Measurements from ENCODE around the gene TAS2R31. TPM values are rescaled to one million over a fixed set of nuclear protein-coding genes. Genes with fewer than 3 reads are reported as not detected.

TAS2R31 gene, protein sequence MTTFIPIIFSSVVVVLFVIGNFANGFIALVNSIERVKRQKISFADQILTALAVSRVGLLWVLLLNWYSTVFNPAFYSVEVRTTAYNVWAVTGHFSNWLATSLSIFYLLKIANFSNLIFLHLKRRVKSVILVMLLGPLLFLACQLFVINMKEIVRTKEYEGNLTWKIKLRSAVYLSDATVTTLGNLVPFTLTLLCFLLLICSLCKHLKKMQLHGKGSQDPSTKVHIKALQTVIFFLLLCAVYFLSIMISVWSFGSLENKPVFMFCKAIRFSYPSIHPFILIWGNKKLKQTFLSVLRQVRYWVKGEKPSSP
- 1 to 10 TPM in 2 of 4 donors, under 1 TPM in 1, not detected in 1; 0.55 to 8.3 (median 3.5) TPM for total RNA-seq

DNA sequence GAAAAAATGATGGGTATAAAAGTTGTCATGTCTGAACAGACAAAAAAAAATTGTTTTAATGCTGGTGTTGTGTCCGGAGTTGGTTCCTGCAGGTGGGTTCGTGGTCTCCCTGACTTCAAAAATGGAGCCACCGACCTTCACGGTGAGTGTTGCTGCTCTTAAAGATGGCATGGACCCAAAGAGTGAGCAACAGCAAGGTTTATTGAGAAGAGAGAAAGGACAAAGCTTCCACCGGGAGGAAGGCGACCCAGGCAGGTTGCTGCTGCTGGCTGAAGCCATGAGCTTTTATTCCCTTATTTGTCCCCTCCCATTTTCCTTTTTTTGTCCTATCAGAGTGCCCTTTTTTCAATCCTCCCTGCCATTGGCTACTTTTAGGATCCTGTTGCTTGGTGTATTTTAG is at the start of gene TAS2R31:
TAS2R31 (minus strand) TSS at position 101 of the 400 bp plus-strand sequence; CDS start at position 29, 72 bp downstream.
- Histone ChIP-seq H3K4me1 (no peaks in the 10 kb centered on the region), H3K9me3 (no peaks in the 10 kb centered on the region), H3K27ac (no peak within 1 kb of the TSS), H3K27me3 (no peaks in the 10 kb centered on the region), H3K4me3 (no peak within 1 kb of the TSS), H3K36me3 (peaks cover 18% of the 10 kb centered on the region)
- DNase-seq (ENCODE audit: low spot score in 2 of 2), result no peak
- TF ChIP-seq POLR2A (IDR thresholded peaks at IDR 0.05), result no peak
- no peak for TF ChIP-seq POLR2AphosphoS5 (IDR thresholded peaks at IDR 0.05)
- no peak for TF ChIP-seq EP300 (IDR thresholded peaks at IDR 0.05)
- TF ChIP-seq, protein P1, sequence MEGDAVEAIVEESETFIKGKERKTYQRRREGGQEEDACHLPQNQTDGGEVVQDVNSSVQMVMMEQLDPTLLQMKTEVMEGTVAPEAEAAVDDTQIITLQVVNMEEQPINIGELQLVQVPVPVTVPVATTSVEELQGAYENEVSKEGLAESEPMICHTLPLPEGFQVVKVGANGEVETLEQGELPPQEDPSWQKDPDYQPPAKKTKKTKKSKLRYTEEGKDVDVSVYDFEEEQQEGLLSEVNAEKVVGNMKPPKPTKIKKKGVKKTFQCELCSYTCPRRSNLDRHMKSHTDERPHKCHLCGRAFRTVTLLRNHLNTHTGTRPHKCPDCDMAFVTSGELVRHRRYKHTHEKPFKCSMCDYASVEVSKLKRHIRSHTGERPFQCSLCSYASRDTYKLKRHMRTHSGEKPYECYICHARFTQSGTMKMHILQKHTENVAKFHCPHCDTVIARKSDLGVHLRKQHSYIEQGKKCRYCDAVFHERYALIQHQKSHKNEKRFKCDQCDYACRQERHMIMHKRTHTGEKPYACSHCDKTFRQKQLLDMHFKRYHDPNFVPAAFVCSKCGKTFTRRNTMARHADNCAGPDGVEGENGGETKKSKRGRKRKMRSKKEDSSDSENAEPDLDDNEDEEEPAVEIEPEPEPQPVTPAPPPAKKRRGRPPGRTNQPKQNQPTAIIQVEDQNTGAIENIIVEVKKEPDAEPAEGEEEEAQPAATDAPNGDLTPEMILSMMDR (IDR thresholded peaks at IDR 0.05), result no peak
- WGBS, result 97% methylated on average over 6 of the region's 6 CpGs

DNA sequence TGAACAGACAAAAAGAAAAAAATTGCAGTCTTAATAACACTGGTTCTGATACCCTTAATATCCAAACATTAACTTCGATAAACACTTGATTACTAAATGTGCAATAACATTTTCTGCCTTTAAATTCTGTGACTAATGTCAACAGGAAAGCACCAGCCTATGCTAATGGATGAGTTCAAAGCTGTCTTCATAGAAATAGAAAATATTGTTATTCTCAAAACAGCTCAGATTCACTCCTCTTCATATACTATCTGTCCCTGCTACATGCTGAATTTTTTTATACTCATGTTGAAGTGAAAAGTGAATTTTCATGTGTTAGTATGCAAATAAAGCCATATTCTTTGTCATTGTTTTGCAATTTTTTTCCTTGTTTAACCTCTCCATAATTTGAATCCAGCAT is 47.0 kb upstream of the TAS2R31 start:
- no peak for DNase-seq (ENCODE audit: low spot score in 2 of 2)
- Histone ChIP-seq H3K9me3 (peaks cover 2% of the 10 kb centered on the region), H3K4me1 (no peaks in the 10 kb centered on the region), H3K4me3 (no peak overlapping the region), H3K27ac (no peak overlapping the region), H3K27me3 (no peaks in the 10 kb centered on the region), H3K36me3 (no peaks in the 10 kb centered on the region)
- no peak for TF ChIP-seq POLR2AphosphoS5 (IDR thresholded peaks at IDR 0.05)
- TF ChIP-seq POLR2A (IDR thresholded peaks at IDR 0.05), result no peak
- TF ChIP-seq, protein P1 (IDR thresholded peaks at IDR 0.05), result no peak
- TF ChIP-seq EP300 (IDR thresholded peaks at IDR 0.05), result no peak
- WGBS, result 91% methylated on average over 1 of the region's 1 CpG

DNA sequence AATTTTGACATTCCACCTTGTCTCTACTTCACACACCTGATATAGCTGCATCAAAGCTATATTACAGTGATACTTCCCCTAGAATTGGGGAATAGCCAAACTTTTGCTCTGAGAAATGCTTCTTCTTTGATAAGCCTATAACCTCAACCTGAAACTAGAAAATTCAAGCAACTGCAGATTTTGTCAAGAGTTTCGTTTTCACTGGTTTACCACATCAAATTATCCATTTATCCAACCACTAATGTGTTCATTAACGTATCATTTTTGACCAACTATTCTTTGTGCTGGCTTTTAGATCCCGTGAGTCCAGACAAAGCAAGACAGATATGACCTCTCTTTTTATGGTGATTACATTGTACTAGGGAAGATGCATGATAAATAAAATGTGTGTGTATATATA is 44.4 kb upstream of the TAS2R31 start:
- Histone ChIP-seq H3K36me3 (no peaks in the 10 kb centered on the region), H3K27ac (no peak overlapping the region), H3K27me3 (no peaks in the 10 kb centered on the region), H3K4me1 (no peaks in the 10 kb centered on the region), H3K9me3 (peaks cover 2% of the 10 kb centered on the region), H3K4me3 (no peak overlapping the region)
- no peak for TF ChIP-seq POLR2A (IDR thresholded peaks at IDR 0.05)
- TF ChIP-seq, protein P1 (IDR thresholded peaks at IDR 0.05), result no peak
- TF ChIP-seq EP300 (IDR thresholded peaks at IDR 0.05), result no peak
- no peak for TF ChIP-seq POLR2AphosphoS5 (IDR thresholded peaks at IDR 0.05)
- no peak for DNase-seq (ENCODE audit: low spot score in 2 of 2)
- WGBS, result 76% methylated on average over 3 of the region's 3 CpGs

DNA sequence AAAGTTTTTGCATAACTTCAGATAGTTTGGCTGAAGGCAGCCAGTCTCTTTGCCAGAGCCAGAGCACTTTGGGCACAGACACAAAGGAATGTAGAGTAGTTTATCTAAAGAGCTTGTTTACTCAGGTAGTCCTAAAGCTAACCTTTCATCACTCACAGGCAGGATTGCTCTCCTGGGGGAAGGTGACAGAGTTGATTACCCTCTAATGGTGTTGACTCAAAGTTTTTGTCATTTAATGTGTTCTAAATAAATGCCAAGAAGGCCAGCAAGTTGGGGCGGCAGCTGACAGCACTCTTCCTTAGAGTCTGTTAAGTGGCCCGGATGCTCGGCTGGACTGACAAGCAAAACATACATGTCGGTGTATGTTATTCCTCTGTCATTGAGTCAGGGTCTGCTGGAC is 40.2 kb upstream of the TAS2R31 start:
- Histone ChIP-seq H3K27me3 (no peaks in the 10 kb centered on the region), H3K4me3 (no peak overlapping the region), H3K9me3 (no peaks in the 10 kb centered on the region), H3K27ac (no peak overlapping the region), H3K36me3 (no peaks in the 10 kb centered on the region), H3K4me1 (no peaks in the 10 kb centered on the region)
- WGBS, result 53% methylated on average over 4 of the region's 4 CpGs
- no peak for DNase-seq (ENCODE audit: low spot score in 2 of 2)
- TF ChIP-seq POLR2AphosphoS5 (IDR thresholded peaks at IDR 0.05), result no peak
- no peak for TF ChIP-seq POLR2A (IDR thresholded peaks at IDR 0.05)
- TF ChIP-seq, protein P1 (IDR thresholded peaks at IDR 0.05), result no peak
- no peak for TF ChIP-seq EP300 (IDR thresholded peaks at IDR 0.05)

DNA sequence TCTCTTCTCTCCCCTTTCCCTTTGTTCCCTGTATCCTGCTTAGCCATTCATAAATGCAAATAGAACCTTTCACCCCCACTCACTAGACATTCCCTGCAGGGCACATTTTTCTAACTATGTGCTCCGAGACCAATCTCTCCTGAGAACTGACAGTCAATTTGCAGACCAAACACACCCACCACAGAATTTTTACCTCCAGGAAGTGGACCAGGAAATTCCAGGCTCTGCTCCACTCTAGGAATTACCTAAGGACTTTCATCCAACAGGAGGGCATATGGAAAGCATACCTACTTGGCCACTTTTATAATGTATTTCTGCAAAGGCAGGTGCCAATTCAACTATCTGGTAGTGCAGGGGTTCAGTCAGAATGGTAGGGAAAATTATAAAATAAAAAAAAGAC is 39.8 kb upstream of the TAS2R31 start:
- Histone ChIP-seq H3K9me3 (no peaks in the 10 kb centered on the region), H3K36me3 (no peaks in the 10 kb centered on the region), H3K27me3 (no peaks in the 10 kb centered on the region), H3K4me1 (no peaks in the 10 kb centered on the region), H3K27ac (no peak overlapping the region), H3K4me3 (no peak overlapping the region)
- 56% methylated on average over 1 of the region's 1 CpG for WGBS
- DNase-seq (ENCODE audit: low spot score in 2 of 2), result no peak
- TF ChIP-seq, protein P1 (IDR thresholded peaks at IDR 0.05), result no peak
- no peak for TF ChIP-seq POLR2A (IDR thresholded peaks at IDR 0.05)
- TF ChIP-seq POLR2AphosphoS5 (IDR thresholded peaks at IDR 0.05), result no peak
- TF ChIP-seq EP300 (IDR thresholded peaks at IDR 0.05), result no peak
